Measurements from ENCODE around the gene RTN4R. TPM values are rescaled to one million over a fixed set of nuclear protein-coding genes. Genes with fewer than 3 reads are reported as not detected.

Gene RTN4R
- total RNA-seq, 1 donor from 2014 or later: 18.6 TPM

DNA sequence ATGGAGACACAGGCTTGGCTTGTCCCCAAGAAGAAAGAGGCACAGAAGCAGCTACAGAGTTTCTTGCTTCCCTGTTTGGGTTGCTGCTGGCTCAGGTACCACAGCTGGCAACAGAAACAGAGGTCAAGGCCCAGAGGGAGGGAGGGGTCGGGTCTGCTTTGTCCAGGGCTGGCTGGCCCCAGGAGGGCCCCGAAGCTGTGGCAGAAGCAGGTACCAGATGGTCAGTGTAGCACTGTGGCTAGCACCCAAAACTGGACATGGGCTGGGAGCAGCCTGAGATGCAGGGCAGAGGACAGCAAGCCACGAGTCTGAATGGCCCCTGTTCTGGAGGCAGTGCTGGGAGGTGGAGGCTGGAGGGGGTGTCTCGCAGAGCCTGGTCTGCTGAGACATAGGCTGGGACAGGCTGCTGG lies 65.0 kb downstream of the RTN4R start:
- TF ChIP-seq, protein P1, sequence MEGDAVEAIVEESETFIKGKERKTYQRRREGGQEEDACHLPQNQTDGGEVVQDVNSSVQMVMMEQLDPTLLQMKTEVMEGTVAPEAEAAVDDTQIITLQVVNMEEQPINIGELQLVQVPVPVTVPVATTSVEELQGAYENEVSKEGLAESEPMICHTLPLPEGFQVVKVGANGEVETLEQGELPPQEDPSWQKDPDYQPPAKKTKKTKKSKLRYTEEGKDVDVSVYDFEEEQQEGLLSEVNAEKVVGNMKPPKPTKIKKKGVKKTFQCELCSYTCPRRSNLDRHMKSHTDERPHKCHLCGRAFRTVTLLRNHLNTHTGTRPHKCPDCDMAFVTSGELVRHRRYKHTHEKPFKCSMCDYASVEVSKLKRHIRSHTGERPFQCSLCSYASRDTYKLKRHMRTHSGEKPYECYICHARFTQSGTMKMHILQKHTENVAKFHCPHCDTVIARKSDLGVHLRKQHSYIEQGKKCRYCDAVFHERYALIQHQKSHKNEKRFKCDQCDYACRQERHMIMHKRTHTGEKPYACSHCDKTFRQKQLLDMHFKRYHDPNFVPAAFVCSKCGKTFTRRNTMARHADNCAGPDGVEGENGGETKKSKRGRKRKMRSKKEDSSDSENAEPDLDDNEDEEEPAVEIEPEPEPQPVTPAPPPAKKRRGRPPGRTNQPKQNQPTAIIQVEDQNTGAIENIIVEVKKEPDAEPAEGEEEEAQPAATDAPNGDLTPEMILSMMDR (conservative IDR thresholded peaks at IDR 0.05; ENCODE audit: low read depth, low read length): no peak
- DNase-seq (ENCODE audit: low read depth): no peak

DNA sequence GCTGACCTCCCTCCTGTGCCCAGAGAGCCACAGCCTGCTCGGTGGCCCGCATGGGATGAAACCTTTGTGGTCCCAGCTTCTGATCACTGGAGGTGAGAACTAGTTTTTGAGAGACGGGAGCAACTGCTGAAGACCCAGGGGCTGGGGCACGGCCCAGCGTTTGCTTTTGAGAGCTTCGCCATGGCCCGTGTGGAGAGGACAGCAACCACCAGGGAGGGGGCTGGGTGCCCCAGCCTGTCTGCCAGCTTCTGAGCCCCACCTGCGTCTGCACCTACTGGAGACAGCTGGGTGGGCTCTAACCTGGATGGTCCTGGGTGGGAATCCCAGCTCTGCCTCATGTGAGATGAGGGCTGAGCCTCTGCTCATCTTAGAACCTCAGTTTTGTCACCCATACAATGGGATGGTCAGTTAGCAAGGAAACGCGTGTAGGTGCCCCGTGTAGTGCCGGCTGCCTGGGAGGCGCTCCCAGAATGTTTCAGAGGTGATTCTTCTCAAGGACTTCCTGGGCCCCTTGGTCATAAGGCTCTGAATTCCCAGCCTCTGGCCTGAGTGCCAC lies 66.2 kb downstream of the RTN4R start:
- DNase-seq (ENCODE audit: low read depth): no peak
- H3K4me3 ChIP-seq (ENCODE audit: low read depth, low read length): no peak overlapping the region
- TF ChIP-seq, protein P1 (conservative IDR thresholded peaks at IDR 0.05; ENCODE audit: low read depth, low read length): no peak

More for the DNA sequence above, 65.0 kb downstream of the RTN4R start:
- H3K4me3 ChIP-seq (ENCODE audit: low read depth, low read length): no peak overlapping the region

DNA sequence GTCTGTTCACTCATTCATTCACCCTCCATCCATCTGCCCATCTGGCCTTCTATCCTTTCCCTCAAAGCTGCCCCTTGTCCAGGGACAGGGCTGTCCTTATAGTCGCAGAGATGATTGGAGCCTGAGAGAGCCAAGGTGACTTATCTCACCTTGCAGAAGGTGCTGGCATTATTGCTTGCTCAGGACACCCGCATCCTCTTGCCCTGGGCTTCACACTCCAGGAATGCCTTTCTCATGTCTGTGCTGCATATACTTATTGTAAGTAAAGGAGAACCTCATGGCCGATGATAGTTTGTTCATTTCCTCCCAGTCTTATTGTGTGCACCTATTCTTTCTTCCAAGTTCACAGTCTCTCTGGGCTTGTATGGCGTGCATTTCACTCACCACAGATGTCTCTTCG lies 68.2 kb downstream of the RTN4R start:
- TF ChIP-seq, protein P1 (conservative IDR thresholded peaks at IDR 0.05; ENCODE audit: low read depth, low read length): no peak
- DNase-seq (ENCODE audit: low read depth): no peak
- H3K4me3 ChIP-seq (ENCODE audit: low read depth, low read length): no peak overlapping the region

DNA sequence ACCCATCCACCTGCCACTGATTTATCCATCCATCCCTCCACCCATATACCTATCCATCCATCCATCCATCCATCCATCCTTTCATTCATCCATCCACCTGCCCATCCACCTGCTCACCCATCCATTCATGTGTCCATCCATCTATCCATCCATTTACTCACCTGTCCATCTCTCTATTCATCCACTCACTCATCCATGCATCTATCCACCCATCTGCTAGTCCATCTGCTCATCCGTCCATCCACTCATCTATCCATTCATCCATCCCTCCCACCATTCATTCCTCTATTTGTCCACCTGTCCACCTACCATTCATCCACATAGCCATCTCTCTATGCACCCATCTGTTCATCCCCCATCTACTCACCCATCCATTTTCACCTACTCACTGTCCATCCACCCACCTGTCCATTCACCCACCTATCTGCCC lies 68.7 kb downstream of the RTN4R start:
- no peak for DNase-seq (ENCODE audit: low read depth)
- TF ChIP-seq, protein P1 (conservative IDR thresholded peaks at IDR 0.05; ENCODE audit: low read depth, low read length): no peak
- no peak overlapping the region for H3K4me3 ChIP-seq (ENCODE audit: low read depth, low read length)

DNA sequence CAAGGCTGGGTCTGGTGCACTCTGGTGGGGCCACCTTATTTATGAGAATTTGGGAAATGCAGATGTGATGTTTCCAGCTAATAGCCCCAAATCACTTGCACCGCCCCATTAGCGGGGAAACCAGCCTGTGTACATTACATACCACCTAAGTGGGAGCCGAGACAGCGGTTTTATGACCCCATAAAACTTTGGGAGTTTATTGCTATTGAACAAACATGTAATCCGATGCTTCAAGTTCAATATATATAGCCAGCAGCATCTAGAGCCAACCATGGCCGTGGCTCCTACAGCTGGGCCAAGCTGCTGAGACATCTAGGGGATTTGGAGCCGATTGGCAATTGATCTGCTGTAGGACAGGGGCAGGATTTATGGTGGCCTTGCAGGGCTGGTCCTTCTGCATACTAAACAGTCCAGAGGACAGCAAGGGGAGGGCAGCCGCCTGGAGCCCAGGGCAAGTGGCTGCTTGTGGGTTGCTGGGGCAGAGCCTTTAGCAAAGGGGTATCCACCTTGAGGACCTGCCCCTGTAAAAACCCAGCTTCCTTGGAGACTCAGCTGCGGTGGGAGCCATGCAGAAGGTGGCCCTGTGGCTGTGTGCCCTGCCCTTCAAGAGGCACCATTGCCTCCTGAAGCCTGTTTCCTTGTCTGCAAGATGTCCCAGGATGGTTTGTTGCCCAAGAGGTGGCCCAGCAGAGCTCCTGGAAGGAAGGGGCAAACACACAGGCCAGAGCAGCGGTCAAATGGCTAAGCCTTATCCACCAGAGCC lies 69.4 kb downstream of the RTN4R start:
- TF ChIP-seq, protein P1 (conservative IDR thresholded peaks at IDR 0.05; ENCODE audit: low read depth, low read length): no peak
- H3K4me3 ChIP-seq (ENCODE audit: low read depth, low read length): no peak overlapping the region
- DNase-seq (ENCODE audit: low read depth): no peak

DNA sequence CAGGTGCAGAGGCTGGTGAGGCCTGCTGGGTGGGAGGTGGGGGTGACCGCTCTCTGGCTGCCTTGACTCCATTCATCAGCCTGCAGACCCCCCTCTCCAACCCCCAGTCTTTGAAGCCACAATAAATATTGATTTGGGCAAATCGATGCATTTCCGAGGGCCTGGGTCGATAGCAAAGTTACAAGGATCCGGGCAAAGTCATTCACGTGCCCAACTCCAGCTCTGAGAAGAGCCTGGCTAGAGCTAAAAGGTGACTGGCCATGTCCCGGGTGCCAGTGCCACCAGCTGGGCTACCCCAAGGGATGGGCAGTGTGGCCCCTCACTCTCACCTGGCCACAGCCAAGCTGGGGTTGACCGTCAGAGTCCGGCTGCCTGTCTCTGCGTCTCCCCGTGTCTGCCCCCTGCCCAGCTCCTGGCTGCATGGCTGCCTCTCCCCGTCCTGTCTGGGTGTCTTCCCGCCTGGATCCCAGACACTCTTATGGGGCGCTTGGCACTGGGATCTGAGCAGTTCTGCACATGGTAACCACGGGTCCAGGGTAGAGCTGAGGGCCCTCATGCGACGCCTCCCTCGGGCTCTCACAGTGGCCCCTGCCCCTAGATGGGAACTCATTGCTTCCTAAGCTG lies 70.6 kb downstream of the RTN4R start:
- DNase-seq (ENCODE audit: low read depth): no peak
- no peak overlapping the region for H3K4me3 ChIP-seq (ENCODE audit: low read depth, low read length)

More for the DNA sequence above, 70.6 kb downstream of the RTN4R start:
- TF ChIP-seq, protein P1 (conservative IDR thresholded peaks at IDR 0.05; ENCODE audit: low read depth, low read length): no peak
